Osteocyte (in vitro differentiated cells): ENCODE data around the gene DAP. TPM values are rescaled to one million over a fixed set of nuclear protein-coding genes. Genes with fewer than 3 reads are reported as not detected.
"Not testable (repeated sequence)": the region's sequence is repeated elsewhere in the genome, so short reads cannot be mapped to it uniquely, and the experiment has no call there.

ENCODE experiments used
- DNase-seq: peaks from one replicate; pipeline ENCODE4 v3.0.0; 2021; ENCODE audit warnings: mixed read lengths; ENCODE audit not compliant: unreplicated experiment; ENCODE audit errors: extremely low spot score
- H3K27ac Mint-ChIP-seq: one replicate; pipeline ENCODE4 v1.8.0; 2021; ENCODE audit warnings: mild to moderate bottlenecking, mixed read lengths; ENCODE audit not compliant: unreplicated experiment
- H3K27me3 Mint-ChIP-seq: one replicate; pipeline ENCODE4 v1.8.0; 2021; ENCODE audit warnings: mixed read lengths; ENCODE audit not compliant: unreplicated experiment
- H3K36me3 Mint-ChIP-seq: one replicate; pipeline ENCODE4 v1.8.0; 2021; ENCODE audit warnings: mixed read lengths; ENCODE audit not compliant: unreplicated experiment
- H3K4me1 Mint-ChIP-seq: one replicate; pipeline ENCODE4 v1.8.0; 2021; ENCODE audit warnings: mixed read lengths; ENCODE audit not compliant: unreplicated experiment
- H3K4me3 Mint-ChIP-seq: one replicate; pipeline ENCODE4 v1.8.0; 2021; ENCODE audit warnings: mild to moderate bottlenecking, moderate library complexity, mixed read lengths; ENCODE audit not compliant: unreplicated experiment
- H3K9me3 Mint-ChIP-seq: one replicate; pipeline ENCODE4 v1.8.0; 2021; ENCODE audit warnings: mixed read lengths; ENCODE audit not compliant: unreplicated experiment
- total RNA-seq: library from RNA; stranded (reverse); gene quantifications from 2 replicates; pipeline ENCODE4 v1.2.1, GENCODE V29; 2021
- TF ChIP-seq, protein P1 (sequence below): fragments of 200-600 bp; sonication (generic); IDR thresholded peaks from 2 replicates; pipeline ENCODE4 v1.5.0; 2021; ENCODE audit warnings: antibody characterized with exemption, mild to moderate bottlenecking, moderate library complexity

The DAP gene
- total RNA-seq, 1 donor from 2014 or later = 173 TPM

DNA sequence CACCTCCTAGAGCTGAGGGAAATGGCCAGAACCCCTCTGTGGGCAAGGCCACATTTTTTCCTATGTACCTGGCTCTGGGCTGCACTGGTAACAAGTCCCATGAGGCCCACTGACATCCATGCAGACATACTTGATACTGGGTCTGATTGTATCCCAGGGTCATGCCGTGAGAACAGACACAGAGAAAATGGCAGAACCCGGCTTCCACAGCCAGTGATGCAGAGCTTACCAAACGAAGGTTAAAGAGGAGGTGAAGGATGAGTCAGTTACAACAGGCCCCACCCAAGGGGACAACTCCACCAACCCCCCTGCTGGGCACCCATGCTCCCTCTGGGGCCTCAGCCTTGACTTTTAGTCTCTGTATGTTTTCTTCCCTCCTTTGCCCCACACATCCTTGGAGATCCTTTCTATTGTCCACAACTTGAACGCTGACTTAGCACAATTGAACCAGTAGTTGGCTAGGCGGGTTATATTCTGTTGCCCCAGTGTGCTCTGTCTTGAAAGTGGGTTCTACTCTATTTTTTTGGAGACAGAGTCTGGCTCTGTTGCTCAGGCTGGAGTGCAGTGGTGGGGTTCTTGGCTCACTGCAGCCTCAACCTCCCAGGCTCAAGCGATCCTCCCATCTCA is 93.5 kb downstream of the DAP start:
- Mint-ChIP-seq H3K27me3 (peaks cover 8% of the 10 kb centered on the region), H3K4me1 (no peaks in the 10 kb centered on the region), H3K9me3 (no peaks in the 10 kb centered on the region), H3K36me3 (no peaks in the 10 kb centered on the region), H3K4me3 (no peak overlapping the region), H3K27ac (no peak overlapping the region)
- TF ChIP-seq, protein P1, sequence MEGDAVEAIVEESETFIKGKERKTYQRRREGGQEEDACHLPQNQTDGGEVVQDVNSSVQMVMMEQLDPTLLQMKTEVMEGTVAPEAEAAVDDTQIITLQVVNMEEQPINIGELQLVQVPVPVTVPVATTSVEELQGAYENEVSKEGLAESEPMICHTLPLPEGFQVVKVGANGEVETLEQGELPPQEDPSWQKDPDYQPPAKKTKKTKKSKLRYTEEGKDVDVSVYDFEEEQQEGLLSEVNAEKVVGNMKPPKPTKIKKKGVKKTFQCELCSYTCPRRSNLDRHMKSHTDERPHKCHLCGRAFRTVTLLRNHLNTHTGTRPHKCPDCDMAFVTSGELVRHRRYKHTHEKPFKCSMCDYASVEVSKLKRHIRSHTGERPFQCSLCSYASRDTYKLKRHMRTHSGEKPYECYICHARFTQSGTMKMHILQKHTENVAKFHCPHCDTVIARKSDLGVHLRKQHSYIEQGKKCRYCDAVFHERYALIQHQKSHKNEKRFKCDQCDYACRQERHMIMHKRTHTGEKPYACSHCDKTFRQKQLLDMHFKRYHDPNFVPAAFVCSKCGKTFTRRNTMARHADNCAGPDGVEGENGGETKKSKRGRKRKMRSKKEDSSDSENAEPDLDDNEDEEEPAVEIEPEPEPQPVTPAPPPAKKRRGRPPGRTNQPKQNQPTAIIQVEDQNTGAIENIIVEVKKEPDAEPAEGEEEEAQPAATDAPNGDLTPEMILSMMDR = no peak
- peak; percentile 62 for DNase-seq

DNA sequence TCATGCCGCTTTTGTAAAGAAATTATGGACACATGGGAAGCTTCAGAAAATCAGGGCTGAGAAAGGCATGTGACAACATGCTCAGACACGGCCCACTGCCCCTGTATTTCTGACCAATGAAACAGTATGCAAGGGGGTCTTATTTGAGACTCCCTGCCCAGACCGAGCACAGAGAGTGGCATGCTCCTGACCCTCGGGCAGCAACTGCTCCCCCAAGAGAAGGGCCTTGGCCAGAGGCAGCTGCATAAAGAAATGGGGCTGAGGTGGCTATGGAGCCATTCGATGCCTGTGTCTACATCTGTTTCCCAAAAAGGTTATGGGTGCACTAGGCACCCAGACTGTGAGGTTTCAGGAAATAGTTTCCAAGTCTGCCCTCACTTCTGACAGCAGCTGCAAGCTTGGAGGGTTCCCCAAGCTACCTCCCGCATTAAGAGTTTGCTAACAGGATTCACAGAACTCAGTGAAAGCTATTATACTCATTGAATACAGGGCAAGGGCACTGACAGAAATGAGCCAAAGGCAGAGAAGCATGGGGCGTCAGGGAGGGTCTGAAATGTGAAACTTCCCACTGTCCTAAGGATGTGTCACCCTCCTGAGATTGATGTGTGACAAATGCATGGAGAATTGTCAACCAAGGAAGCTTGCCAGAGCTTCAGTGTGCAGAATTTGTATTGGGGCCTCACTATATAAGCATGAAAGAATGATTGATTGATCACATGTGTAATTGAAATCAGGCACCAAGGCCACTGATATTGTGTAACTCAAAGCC is 94.3 kb downstream of the DAP start:
- peak; percentile 63 for DNase-seq
- H3K4me3 Mint-ChIP-seq = no peak overlapping the region
- H3K4me1 Mint-ChIP-seq = no peaks in the 10 kb centered on the region
- H3K27me3 Mint-ChIP-seq = peaks cover 3% of the 10 kb centered on the region
- no peak overlapping the region for H3K27ac Mint-ChIP-seq
- H3K9me3 Mint-ChIP-seq = no peaks in the 10 kb centered on the region
- no peaks in the 10 kb centered on the region for H3K36me3 Mint-ChIP-seq
- TF ChIP-seq, protein P1 = no peak

DNA sequence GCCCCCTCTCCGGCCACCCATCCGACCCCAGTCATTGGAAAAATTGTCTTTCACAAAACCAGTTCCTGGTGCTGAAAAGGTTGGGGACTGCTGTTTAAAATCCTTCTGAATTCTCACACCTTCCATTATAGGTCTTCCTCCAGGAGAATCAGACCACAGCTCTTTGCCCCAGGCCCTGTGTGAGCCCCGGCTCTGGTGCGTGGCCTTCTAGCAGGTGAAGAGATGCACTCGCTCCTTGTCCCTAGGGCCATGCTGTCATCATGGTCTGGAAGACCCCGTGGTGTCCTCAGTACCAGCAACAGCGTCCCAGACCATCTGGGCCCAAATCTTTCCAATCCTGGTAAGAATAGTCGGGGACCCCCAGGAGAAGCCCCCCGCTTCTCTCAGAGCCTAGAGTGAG is 95.2 kb downstream of the DAP start:
- no peak overlapping the region for H3K4me3 Mint-ChIP-seq
- no peaks in the 10 kb centered on the region for H3K9me3 Mint-ChIP-seq
- TF ChIP-seq, protein P1 = no peak
- H3K36me3 Mint-ChIP-seq = no peaks in the 10 kb centered on the region
- no peak for DNase-seq
- H3K27me3 Mint-ChIP-seq = peaks cover 1% of the 10 kb centered on the region
- no peak overlapping the region for H3K27ac Mint-ChIP-seq
- H3K4me1 Mint-ChIP-seq = no peaks in the 10 kb centered on the region

DNA sequence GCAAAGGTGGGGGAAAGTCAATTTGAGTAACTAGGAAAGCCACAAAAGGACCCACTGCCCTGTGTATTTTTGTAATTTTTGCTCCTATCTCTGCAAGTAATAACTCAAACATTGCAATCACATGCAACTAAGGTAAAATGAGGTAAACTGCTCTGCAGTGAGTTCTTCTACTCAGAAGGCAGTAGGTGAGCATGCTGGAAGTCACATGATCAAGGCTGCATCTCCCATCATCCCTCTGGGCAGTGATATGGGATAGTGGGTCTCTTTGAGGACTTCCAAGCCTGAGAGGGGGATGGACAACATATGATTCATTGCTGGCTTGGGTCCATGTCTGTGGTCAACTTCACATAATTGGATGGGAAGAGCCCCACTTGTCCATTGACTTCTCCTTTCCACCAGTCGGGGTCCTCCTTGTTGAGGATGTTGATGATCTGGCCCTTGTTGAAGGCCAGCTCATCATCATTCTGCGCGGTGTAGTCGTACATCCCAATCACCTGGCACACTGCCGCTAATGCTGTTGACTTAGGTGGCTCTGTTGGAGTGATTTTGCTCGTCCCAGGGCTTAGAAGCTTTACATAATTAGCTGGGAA is 96.8 kb downstream of the DAP start:
- not testable (repeated sequence) for DNase-seq

DNA sequence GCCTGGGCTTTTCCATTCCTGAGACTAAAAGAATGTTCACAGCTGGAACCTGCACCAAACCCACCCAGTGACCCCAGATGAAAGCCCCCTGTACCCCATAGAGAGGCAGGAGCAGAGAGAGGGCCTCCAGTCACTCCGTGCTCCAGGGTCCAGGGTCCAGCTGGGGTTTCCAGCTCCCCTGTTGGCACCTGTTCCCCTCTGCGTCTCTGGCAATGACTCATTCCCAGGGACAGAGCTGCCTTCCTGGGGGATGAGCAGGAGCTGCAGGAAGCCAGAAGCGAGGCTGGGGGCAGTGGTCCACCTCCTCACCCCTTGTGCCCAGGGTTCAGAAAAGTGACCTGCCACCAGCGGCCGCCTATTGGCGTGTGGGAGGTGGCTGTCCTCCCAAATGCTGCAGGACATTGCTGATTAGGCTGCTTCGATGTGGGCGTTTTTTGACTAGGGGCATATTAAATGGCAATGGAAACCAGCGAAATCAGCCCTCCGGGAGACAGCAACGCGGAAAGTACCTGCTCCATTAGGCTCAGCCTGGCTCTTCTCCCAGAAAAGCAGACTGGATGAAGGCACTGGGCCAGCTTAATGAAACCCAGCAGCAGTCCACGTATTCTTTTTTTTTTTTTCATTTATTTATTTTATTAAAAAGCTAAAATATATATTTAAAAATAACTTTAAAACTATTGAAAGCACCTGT is 97.4 kb downstream of the DAP start:
- Mint-ChIP-seq H3K4me1 (no peaks in the 10 kb centered on the region), H3K27me3 (no peaks in the 10 kb centered on the region), H3K9me3 (no peaks in the 10 kb centered on the region), H3K27ac (no peak overlapping the region), H3K4me3 (no peak overlapping the region), H3K36me3 (no peaks in the 10 kb centered on the region)
- DNase-seq = no peak
- TF ChIP-seq, protein P1 = no peak

More for the DNA sequence above, 96.8 kb downstream of the DAP start:
- H3K4me1 Mint-ChIP-seq, H3K27ac Mint-ChIP-seq, H3K36me3 Mint-ChIP-seq, H3K9me3 Mint-ChIP-seq, H3K4me3 Mint-ChIP-seq, H3K27me3 Mint-ChIP-seq: not testable (repeated sequence)
